Liver (tissue), 9 donors: ENCODE results near the gene MAP3K20. TPM values are rescaled to one million over a fixed set of nuclear protein-coding genes. Genes with fewer than 3 reads are reported as not detected.

Experiments
- DNase-seq: peaks from one replicate; pipeline ENCODE4 v3.0.0-alpha.2; 2017; ENCODE audit warnings: low spot score
- H3K27ac ChIP-seq, 2 donors: one replicate each; pipeline ENCODE4 v1.7.0; 2013; ENCODE audit warnings: inconsistent platforms in 2 of 2, low read length in 2 of 2, control low read depth in 1 of 2, low read depth in 1 of 2, mild to moderate bottlenecking in 1 of 2
- H3K27me3 ChIP-seq, 4 donors: one replicate each; pipeline versions ENCODE4 v1.6.1 to v1.7.0; 2013; ENCODE audit warnings: low read length in 3 of 4, inconsistent platforms in 1 of 4, mild to moderate bottlenecking in 1 of 4, moderate library complexity in 1 of 4; ENCODE audit not compliant: control insufficient read depth in 4 of 4, insufficient read depth in 4 of 4
- H3K36me3 ChIP-seq, 4 donors: one replicate each; pipeline versions ENCODE4 v1.6.1 to v1.7.0; 2013; ENCODE audit warnings: low read length in 3 of 4, mild to moderate bottlenecking in 3 of 4, low read depth in 1 of 4, moderate library complexity in 1 of 4; ENCODE audit not compliant: control insufficient read depth in 4 of 4, insufficient read depth in 3 of 4
- H3K4me1 ChIP-seq, 4 donors: one replicate each; pipeline versions ENCODE4 v1.6.1 to v1.7.0; 2013; ENCODE audit warnings: low read length in 3 of 4, mild to moderate bottlenecking in 3 of 4, moderate library complexity in 1 of 4; ENCODE audit not compliant: control insufficient read depth in 4 of 4, insufficient read depth in 4 of 4
- H3K4me3 ChIP-seq, 3 donors: one replicate each; pipeline versions ENCODE4 v1.6.1 to v1.7.0; 2013; ENCODE audit warnings: low read length in 3 of 3, control low read depth in 1 of 3, low read depth in 1 of 3, mild to moderate bottlenecking in 1 of 3
- H3K9ac ChIP-seq, 2 donors: one replicate each; pipeline ENCODE4 v1.7.0; 2013; ENCODE audit warnings: low read length in 2 of 2, mild to moderate bottlenecking in 2 of 2, moderate library complexity in 2 of 2, control low read depth in 1 of 2, low read depth in 1 of 2
- H3K9me3 ChIP-seq, 4 donors: one replicate each; pipeline versions ENCODE4 v1.6.1 to v1.7.0; 2013; ENCODE audit warnings: low read length in 3 of 4; ENCODE audit not compliant: control insufficient read depth in 4 of 4
- EGR1 ChIP-seq, 2 donors: IDR thresholded peaks; 2 replicates each; pipeline ENCODE4 v1.6.1; 2016 to 2018; ENCODE audit warnings: antibody characterized with exemption in 2 of 2, low read depth in 2 of 2
- FOXA1 ChIP-seq: IDR thresholded peaks from 2 replicates; pipeline ENCODE4 v1.6.1; 2016; ENCODE audit warnings: antibody characterized with exemption
- HNF4A ChIP-seq, 2 donors: conservative IDR thresholded peaks; 2 replicates each; pipeline ENCODE4 v1.6.1; 2016; ENCODE audit warnings: antibody characterized with exemption in 2 of 2, mild to moderate bottlenecking in 2 of 2
- JUND ChIP-seq, 2 donors: IDR thresholded peaks; 2 replicates each; pipeline ENCODE4 v1.6.1; 2016; ENCODE audit warnings: antibody characterized with exemption in 2 of 2
- NR2F2 ChIP-seq: IDR thresholded peaks from 2 replicates; pipeline ENCODE4 v1.6.1; 2016; ENCODE audit warnings: antibody characterized with exemption
- RAD21 ChIP-seq, 2 donors: IDR thresholded peaks; 2 replicates each; pipeline ENCODE4 v1.6.1; 2016; ENCODE audit warnings: antibody characterized with exemption in 2 of 2, mild to moderate bottlenecking in 2 of 2
- REST ChIP-seq: IDR thresholded peaks from 2 replicates; pipeline ENCODE4 v1.6.1; 2016; ENCODE audit warnings: antibody characterized with exemption, mild to moderate bottlenecking
- TAF1 ChIP-seq: conservative IDR thresholded peaks from 2 replicates; pipeline ENCODE4 v1.6.1; 2016; ENCODE audit warnings: antibody characterized with exemption, mild to moderate bottlenecking
- YY1 ChIP-seq: IDR thresholded peaks from 2 replicates; pipeline ENCODE4 v1.6.1; 2016; ENCODE audit warnings: antibody characterized with exemption, mild to moderate bottlenecking
- WGBS: extraction: QIAGEN DNeasy Blood & Tissue Kit; methylation state at CpG from one replicate; pipeline ENCODE4 v1.1.7; 2013; 5-methylcytosine and 5-hydroxymethylcytosine counted together
- polyA plus RNA-seq, 2 donors: library from polyadenylated mRNA; stranded (reverse) in 1 of 2; unstranded in 1 of 2; fragments of 200-250 nt in 1 of 2; fragments of >200 nt in 1 of 2; fragmentation: Nextera tagmentation in 1 of 2; extraction: Ambion mirVana in 1 of 2; gene quantifications; one replicate each; pipeline versions ENCODE4 v1.2.1 to v1.2.3, GENCODE V29; 2013 to 2015
- total RNA-seq, 2 donors: library from RNA; depleted of rRNA; stranded (reverse); fragments of >200 nt; gene quantifications; one replicate each; pipeline ENCODE4 v1.2.3, GENCODE V29; 2014
- TF ChIP-seq, protein P1 (sequence below): IDR thresholded peaks from 2 replicates; pipeline ENCODE4 v1.6.1; 2016; ENCODE audit warnings: antibody characterized with exemption
- donor health status: healthy.
- donor health status: healthy.
- donor health status: healthy.
- donor health status: healthy.
- donor health status: healthy.

The MAP3K20 gene
- total and polyA plus RNA-seq, 4 donors, result 9.1 to 22.6 (median 14.9) TPM

- Histone ChIP-seq H3K27ac (no peak overlapping the region), H3K4me3 (no peak overlapping the region), H3K27me3 (no peaks in the 10 kb centered on the region), H3K9me3 (no peaks in the 10 kb centered on the region), H3K9ac (no peak overlapping the region), H3K4me1 (peaks cover 0 to 18% (median 0%) of the 10 kb centered on the region in 4 donors), H3K36me3 (no peaks in the 10 kb centered on the region)
- TF ChIP-seq HNF4A (conservative IDR thresholded peaks at IDR 0.05), result no peak
- no peak for TF ChIP-seq REST
- TF ChIP-seq YY1, result no peak
- TF ChIP-seq TAF1, result no peak
- no peak for TF ChIP-seq NR2F2
- no peak for TF ChIP-seq JUND (IDR thresholded peaks at IDR 0.05)
- DNase-seq, result no peak
- 86% methylated on average over 7 of the region's 7 CpGs for WGBS
Measured at GRCh38 chr2:173051463-173052215, 24.0 kb upstream of the MAP3K20 start.

DNA sequence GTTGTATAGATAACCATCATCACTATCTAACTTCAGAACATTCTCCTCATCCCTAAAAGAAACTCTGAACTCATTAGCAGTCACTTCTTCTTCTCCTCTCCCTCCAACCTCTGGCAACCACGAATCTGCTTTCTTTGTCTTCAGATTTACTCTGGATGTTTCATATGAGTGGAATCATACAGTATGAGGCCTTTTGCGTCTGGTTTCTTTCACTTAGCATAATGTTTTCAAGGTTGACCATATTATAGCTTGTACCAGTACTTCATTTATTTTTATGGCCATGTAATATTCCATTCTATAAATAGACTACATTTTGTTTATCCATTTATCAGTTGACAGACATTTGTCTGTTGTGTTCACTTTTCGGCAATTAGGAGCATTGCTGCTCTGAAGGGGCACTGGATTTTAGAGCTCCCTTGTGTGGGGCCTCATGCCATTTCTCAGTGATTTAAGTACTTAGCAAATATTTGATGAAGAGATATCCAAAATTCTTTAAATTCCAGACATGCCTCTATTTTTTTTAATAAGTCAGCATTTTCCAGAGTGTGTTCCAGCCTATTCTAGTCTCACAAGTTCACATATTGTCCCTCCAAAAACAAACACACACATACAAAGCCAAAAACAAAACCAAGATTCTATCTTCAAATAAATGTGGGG lies 22.5 kb upstream of the MAP3K20 start:
- TF ChIP-seq EGR1 (IDR thresholded peaks at IDR 0.05; ENCODE audit: low read depth in 2 of 2), result no peak
- no peak for TF ChIP-seq FOXA1
- DNase-seq, result no peak
- Histone ChIP-seq H3K9me3 (no peaks in the 10 kb centered on the region), H3K36me3 (no peaks in the 10 kb centered on the region), H3K4me1 (peaks cover 0 to 15% (median 0%) of the 10 kb centered on the region in 4 donors), H3K4me3 (no peak overlapping the region), H3K27ac (no peak overlapping the region), H3K27me3 (no peaks in the 10 kb centered on the region), H3K9ac (no peak overlapping the region)
- 83% methylated on average over 3 of the region's 3 CpGs for WGBS

- Histone ChIP-seq H3K36me3 (no peaks in the 10 kb centered on the region), H3K9ac (no peak overlapping the region), H3K4me3 (no peak overlapping the region), H3K27me3 (no peaks in the 10 kb centered on the region), H3K9me3 (no peaks in the 10 kb centered on the region), H3K4me1 (peaks cover 0 to 16% (median 4%) of the 10 kb centered on the region in 4 donors), H3K27ac (no peak overlapping the region)
- no peak for TF ChIP-seq JUND (IDR thresholded peaks at IDR 0.05)
- TF ChIP-seq, protein P1, sequence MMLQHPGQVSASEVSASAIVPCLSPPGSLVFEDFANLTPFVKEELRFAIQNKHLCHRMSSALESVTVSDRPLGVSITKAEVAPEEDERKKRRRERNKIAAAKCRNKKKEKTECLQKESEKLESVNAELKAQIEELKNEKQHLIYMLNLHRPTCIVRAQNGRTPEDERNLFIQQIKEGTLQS, result no peak
- TF ChIP-seq RAD21 (IDR thresholded peaks at IDR 0.05), result no peak
- TF ChIP-seq EGR1 (IDR thresholded peaks at IDR 0.05; ENCODE audit: low read depth in 2 of 2), result no peak
- WGBS, result 95% methylated on average over 3 of the region's 3 CpGs
- DNase-seq, result no peak
Measured at GRCh38 chr2:173054466-173054865, 21.2 kb upstream of the MAP3K20 start.
